K562 treated with DMSO at 1 percent for 12 hours (cell line): ENCODE measurements around the gene ZMYM2. TPM values are rescaled to one million over a fixed set of nuclear protein-coding genes. Genes with fewer than 3 reads are reported as not detected.

Experiments used
- total RNA-seq: library from RNA; unstranded; fragments of 300-600 nt; gene quantifications from 2 replicates; pipeline ENCODE4 v1.2.3, GENCODE V29; 2022; ENCODE audit not compliant: insufficient read depth

ZMYM2 gene
- total RNA-seq, result 4.0 and 26.3 TPM in 2 replicates

GRCh38 chr13:19958155-19959111 is at the start of gene ZMYM2:
ZMYM2 (plus strand) TSS chr13:19958727; CDS start chr13:19993073, 34,346 bp downstream.

Other genes with a start within 250 kb of the ZMYM2 start
- gene PSPC1, start 175.8 kb upstream of the ZMYM2 start, total RNA-seq, result 22.5 and 35.5 TPM in 2 replicates
- gene ZMYM5, start 95.1 kb upstream of the ZMYM2 start, total RNA-seq, result 2.3 and 5.7 TPM in 2 replicates
- gene GJA3, start 202.3 kb downstream of the ZMYM2 start, total RNA-seq, result not detected in 2 replicates
- gene GJB2, start 234.2 kb downstream of the ZMYM2 start, total RNA-seq, result not detected in 2 replicates